Activated T-cell treated with anti-CD3 and anti-CD28 coated beads, Interleukin-2, amount 50 U/mL, for 72 hours (primary cell): Measurements from ENCODE around the gene CPNE7. TPM values are rescaled to one million over a fixed set of nuclear protein-coding genes. Genes with fewer than 3 reads are reported as not detected.

ENCODE experiments used
- ATAC-seq, 2 donors: fragments of 150-1000 bp; cut with Tn5 transposase; replicated peaks in 1 of 2; 2 replicates each; pipeline ENCODE4 v1.10.0; 2021; ENCODE audit warnings: moderate library complexity in 2 of 2, mild to moderate bottlenecking in 1 of 2
- DNase-seq, 2 donors: peaks; one replicate each; pipeline ENCODE4 v3.0.0; 2021 to 2022; ENCODE audit warnings: mixed read lengths in 1 of 2
- H3K27ac Mint-ChIP-seq: one replicate; pipeline ENCODE4 v1.8.0; 2022; ENCODE audit warnings: mild to moderate bottlenecking, moderate library complexity, mixed read lengths
- H3K27me3 Mint-ChIP-seq: one replicate; pipeline ENCODE4 v1.8.0; 2022; ENCODE audit warnings: low read depth, mixed read lengths
- H3K36me3 Mint-ChIP-seq, 2 donors: one replicate each; pipeline ENCODE4 v1.8.0; 2022; ENCODE audit warnings: mixed read lengths in 2 of 2, mild to moderate bottlenecking in 1 of 2; ENCODE audit not compliant: insufficient read depth in 2 of 2
- H3K4me1 Mint-ChIP-seq: one replicate; pipeline ENCODE4 v1.8.0; 2022; ENCODE audit warnings: low read depth, mixed read lengths
- H3K4me3 Mint-ChIP-seq, 2 donors: one replicate each; pipeline ENCODE4 v1.8.0; 2022; ENCODE audit warnings: mild to moderate bottlenecking in 2 of 2, mixed read lengths in 2 of 2, moderate library complexity in 2 of 2
- H3K9me3 Mint-ChIP-seq, 2 donors: one replicate each; pipeline ENCODE4 v1.8.0; 2022; ENCODE audit warnings: mixed read lengths in 2 of 2
- total RNA-seq, 2 donors: library from RNA; stranded (reverse); gene quantifications; one replicate each; pipeline ENCODE4 v1.2.3, GENCODE V29; 2022

Gene CPNE7
- total RNA-seq, 2 donors from 2014 or later = 10.9 to 11.4 TPM

DNA sequence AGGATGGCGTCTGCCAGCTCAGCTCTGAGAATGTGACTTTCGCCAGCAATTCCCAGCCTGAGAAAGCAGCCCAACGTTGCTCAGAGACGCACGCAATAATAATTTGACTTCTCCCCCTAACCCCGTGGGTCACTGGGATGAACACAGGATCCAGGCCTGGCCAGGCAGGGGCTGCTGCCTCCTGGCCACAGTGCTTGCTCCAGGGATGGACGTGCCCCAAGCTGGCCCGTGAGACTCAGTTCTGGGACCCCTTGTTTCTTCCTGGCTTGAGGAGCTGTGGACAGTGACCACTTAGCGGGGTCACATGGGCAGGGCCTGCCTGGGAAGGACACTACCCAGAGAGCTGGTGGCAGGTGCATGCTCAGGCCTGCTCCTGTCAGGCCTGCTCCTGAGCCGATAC is 24.3 kb downstream of the CPNE7 start:
- H3K4me1 Mint-ChIP-seq = peaks cover 12% of the 10 kb centered on the region
- no peaks in the 10 kb centered on the region for H3K9me3 Mint-ChIP-seq
- no peak overlapping the region for H3K27ac Mint-ChIP-seq

GRCh38 chr16:89600427-89600826 is 24.9 kb downstream of the CPNE7 start:
- no peak for ATAC-seq
- Mint-ChIP-seq H3K36me3 (no peaks in the 10 kb centered on the region), H3K9me3 (no peaks in the 10 kb centered on the region), H3K27ac (no peak overlapping the region), H3K27me3 (no peaks in the 10 kb centered on the region), H3K4me1 (peaks cover 12% of the 10 kb centered on the region), H3K4me3 (no peak overlapping the region)
- no peak for DNase-seq

More for the DNA sequence above, 24.3 kb downstream of the CPNE7 start:
- ATAC-seq (no peak), DNase-seq (no peak)
- Mint-ChIP-seq H3K36me3 (no peaks in the 10 kb centered on the region), H3K27me3 (no peaks in the 10 kb centered on the region), H3K4me3 (no peak overlapping the region)

DNA sequence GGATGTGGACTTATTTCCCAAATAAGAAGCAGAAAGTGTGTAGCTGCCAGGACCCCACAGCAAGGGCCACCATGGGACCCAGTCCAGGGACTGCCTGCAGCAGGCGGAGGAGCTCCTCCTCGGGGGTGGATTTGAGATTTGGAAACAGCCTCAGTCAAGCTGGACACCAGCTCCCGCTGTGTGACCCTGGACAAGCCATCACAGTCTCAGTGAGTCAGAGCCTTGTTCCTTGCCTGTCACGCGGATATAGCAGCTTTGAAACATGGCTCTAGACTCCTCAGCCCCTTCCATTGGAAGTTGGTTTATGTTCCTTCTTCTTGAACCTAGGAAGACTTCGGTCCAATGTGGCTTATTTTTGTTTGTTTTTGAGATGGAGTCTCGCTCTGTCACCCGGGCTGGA is 25.4 kb downstream of the CPNE7 start:
- Mint-ChIP-seq H3K4me1 (peaks cover 12% of the 10 kb centered on the region), H3K4me3 (no peak overlapping the region), H3K27me3 (no peaks in the 10 kb centered on the region)

GRCh38 chr16:89601906-89602272 is 26.3 kb downstream of the CPNE7 start:
- H3K9me3 Mint-ChIP-seq = no peaks in the 10 kb centered on the region
- no peaks in the 10 kb centered on the region for H3K27me3 Mint-ChIP-seq
- H3K4me3 Mint-ChIP-seq = peak overlapping the region; percentile 56 to 67
- ATAC-seq (no peak), DNase-seq (no peak)
- no peaks in the 10 kb centered on the region for H3K36me3 Mint-ChIP-seq
- peaks cover 12% of the 10 kb centered on the region for H3K4me1 Mint-ChIP-seq
- H3K27ac Mint-ChIP-seq = no peak overlapping the region

More for the DNA sequence above, 25.4 kb downstream of the CPNE7 start:
- ATAC-seq (no peak), DNase-seq (no peak)
- Mint-ChIP-seq H3K27ac (no peak overlapping the region), H3K36me3 (no peaks in the 10 kb centered on the region), H3K9me3 (no peaks in the 10 kb centered on the region)

GRCh38 chr16:89602273-89602951 is 26.9 kb downstream of the CPNE7 start:
- ATAC-seq (peak; percentile 93 to 95), DNase-seq (peak; percentile 67 to 74)
- Mint-ChIP-seq H3K9me3 (no peaks in the 10 kb centered on the region), H3K27me3 (no peaks in the 10 kb centered on the region), H3K27ac (no peak overlapping the region), H3K4me3 (peak overlapping the region; percentile 56 to 67), H3K4me1 (peaks cover 12% of the 10 kb centered on the region), H3K36me3 (no peaks in the 10 kb centered on the region)

GRCh38 chr16:89602952-89603590 is 27.5 kb downstream of the CPNE7 start:
- Mint-ChIP-seq H3K36me3 (no peaks in the 10 kb centered on the region), H3K9me3 (no peaks in the 10 kb centered on the region), H3K4me1 (peaks cover 12% of the 10 kb centered on the region), H3K4me3 (peak overlapping the region; percentile 45 to 67), H3K27ac (no peak overlapping the region), H3K27me3 (no peaks in the 10 kb centered on the region)
- no peak for ATAC-seq
- no peak for DNase-seq

DNA sequence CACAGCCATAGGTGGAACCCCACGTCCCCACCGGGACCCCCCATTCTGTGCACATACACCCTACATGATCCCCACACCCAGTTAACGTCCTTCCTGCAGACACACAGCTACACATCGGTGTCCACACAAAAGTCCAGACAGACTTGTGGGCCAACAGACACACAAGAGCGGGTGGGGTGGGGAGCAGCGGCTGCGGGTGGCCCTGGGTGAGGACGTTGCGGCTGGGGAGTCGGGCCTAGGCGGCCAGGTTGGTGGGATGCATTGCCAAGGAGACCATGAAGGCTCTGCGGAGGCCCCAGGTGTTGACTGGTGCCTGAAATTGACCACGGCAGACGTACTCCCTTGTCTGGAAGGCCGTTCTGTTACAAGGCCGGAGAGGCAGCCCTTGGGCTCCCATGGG is 29.2 kb downstream of the CPNE7 start:
- Mint-ChIP-seq H3K27me3 (no peaks in the 10 kb centered on the region), H3K4me3 (no peak overlapping the region), H3K4me1 (peaks cover 12% of the 10 kb centered on the region), H3K9me3 (no peaks in the 10 kb centered on the region), H3K27ac (no peak overlapping the region), H3K36me3 (no peaks in the 10 kb centered on the region)
- ATAC-seq = no peak
- no peak for DNase-seq

GRCh38 chr16:89605186-89605970 is 29.8 kb downstream of the CPNE7 start:
- DNase-seq (no peak), ATAC-seq (no peak)
- H3K27me3 Mint-ChIP-seq = no peaks in the 10 kb centered on the region
- no peak overlapping the region for H3K27ac Mint-ChIP-seq
- no peak overlapping the region for H3K4me3 Mint-ChIP-seq
- no peaks in the 10 kb centered on the region for H3K9me3 Mint-ChIP-seq
- peaks cover 12% of the 10 kb centered on the region for H3K4me1 Mint-ChIP-seq
- no peaks in the 10 kb centered on the region for H3K36me3 Mint-ChIP-seq

DNA sequence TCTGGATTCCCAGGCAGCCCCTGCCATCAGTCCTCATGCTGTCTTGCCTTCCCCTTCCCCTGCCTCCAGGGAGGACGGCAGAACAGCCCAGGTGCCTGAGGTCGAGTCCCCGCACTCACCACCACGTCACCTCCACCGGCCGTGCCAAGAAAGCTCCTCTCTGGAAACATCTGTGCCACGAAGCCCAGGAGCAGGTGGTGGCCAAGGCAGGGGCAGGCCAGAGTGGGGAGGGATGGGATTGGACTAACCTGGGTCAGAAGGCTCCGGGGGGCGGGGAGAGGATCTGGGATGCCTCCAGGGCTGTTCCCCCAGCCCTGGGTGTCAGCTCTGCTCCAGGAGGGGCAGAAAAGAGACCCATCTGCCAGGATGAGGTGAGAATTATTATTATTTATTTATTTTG is 30.4 kb downstream of the CPNE7 start:
- Mint-ChIP-seq H3K9me3 (no peaks in the 10 kb centered on the region), H3K36me3 (no peaks in the 10 kb centered on the region), H3K4me3 (no peak overlapping the region), H3K27me3 (no peaks in the 10 kb centered on the region), H3K27ac (no peak overlapping the region), H3K4me1 (peaks cover 12% of the 10 kb centered on the region)
- no peak for DNase-seq
- no peak for ATAC-seq

- no peak overlapping the region for H3K4me3 Mint-ChIP-seq
- ATAC-seq (no peak), DNase-seq (no peak)
- H3K9me3 Mint-ChIP-seq = no peaks in the 10 kb centered on the region
- H3K27ac Mint-ChIP-seq = no peak overlapping the region
- peaks cover 8% of the 10 kb centered on the region for H3K4me1 Mint-ChIP-seq
- H3K27me3 Mint-ChIP-seq = no peaks in the 10 kb centered on the region
- H3K36me3 Mint-ChIP-seq = no peaks in the 10 kb centered on the region
Measured at GRCh38 chr16:89607453-89607852, 31.9 kb downstream of the CPNE7 start.

DNA sequence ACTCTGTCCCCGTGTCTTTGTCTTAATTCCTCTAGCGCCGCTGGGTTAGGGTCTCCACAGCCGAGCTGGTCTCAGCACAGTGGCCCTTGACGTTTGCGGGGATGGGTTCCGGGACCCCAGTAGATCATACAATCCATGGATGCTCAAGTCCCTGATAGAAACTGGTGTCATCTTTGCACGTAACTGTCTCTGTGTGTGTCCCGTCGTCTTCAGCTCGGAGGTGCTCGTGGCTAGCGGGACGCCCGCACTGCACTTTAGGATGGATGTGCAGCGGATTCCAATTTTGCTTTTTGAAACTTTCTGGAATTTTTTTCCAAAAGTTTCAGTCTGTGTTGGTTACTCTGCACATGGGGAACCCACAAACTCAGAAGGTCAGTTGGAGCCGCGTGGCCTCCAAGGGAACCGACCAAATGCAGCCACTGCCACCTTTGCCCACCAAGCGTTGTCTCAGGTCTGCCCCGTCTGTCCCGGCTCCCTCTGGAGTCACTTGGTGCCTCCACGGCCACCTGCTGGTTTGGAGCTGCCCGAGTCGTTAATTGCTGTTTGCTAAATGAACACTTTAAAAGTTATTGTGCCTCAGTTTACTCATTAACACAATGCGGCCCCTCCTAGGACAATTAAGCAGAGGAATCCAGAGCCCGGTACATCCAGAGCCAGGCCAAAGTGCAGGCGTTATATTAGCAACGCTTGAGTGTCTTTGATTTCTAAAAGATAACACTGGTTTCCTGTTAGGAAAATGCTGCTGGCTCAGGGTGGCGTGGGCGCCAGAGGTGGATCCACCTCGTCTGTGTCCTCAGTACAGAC is 32.6 kb downstream of the CPNE7 start:
- no peak for DNase-seq
- H3K27me3 Mint-ChIP-seq = no peaks in the 10 kb centered on the region
- no peak overlapping the region for H3K27ac Mint-ChIP-seq
- no peak for ATAC-seq
- H3K36me3 Mint-ChIP-seq = no peaks in the 10 kb centered on the region
- H3K4me3 Mint-ChIP-seq = no peak overlapping the region
- H3K9me3 Mint-ChIP-seq = no peaks in the 10 kb centered on the region
- H3K4me1 Mint-ChIP-seq = peaks cover 1% of the 10 kb centered on the region

DNA sequence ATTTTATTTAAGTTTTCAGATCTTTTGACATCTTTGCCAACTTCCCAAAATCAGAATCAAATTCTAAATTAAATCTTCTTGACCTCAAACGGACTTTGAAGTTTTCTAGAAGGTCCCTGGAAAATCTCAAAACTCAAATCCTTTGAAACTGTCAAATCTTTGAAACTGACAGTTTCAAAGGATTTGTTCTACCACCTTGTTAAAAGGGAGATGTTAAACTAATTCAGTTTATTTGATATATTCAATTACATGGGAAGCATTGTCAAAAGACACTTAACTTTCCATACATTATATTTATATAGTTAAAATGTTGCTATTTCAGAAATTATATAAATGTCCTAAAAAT is 34.5 kb downstream of the CPNE7 start:
- DNase-seq (no peak), ATAC-seq (no peak)
- H3K9me3 Mint-ChIP-seq = no peaks in the 10 kb centered on the region
- no peak overlapping the region for H3K4me3 Mint-ChIP-seq
- H3K27ac Mint-ChIP-seq = no peak overlapping the region
- H3K4me1 Mint-ChIP-seq = no peaks in the 10 kb centered on the region
- no peaks in the 10 kb centered on the region for H3K27me3 Mint-ChIP-seq
- no peaks in the 10 kb centered on the region for H3K36me3 Mint-ChIP-seq
